ENCODE data around the gene CAPN7.

GRCh38 chr3:15223685-15224572 is 17.9 kb downstream of the CAPN7 start:
- no peak for TF ChIP-seq CTCF (IDR thresholded peaks at IDR 0.05)
- no peak for TF ChIP-seq POLR2A (IDR thresholded peaks at IDR 0.05)

Data from lower leg skin (tissue), 3 donors.